ENCODE data around the gene PFKFB2.

- TF ChIP-seq, protein P1, sequence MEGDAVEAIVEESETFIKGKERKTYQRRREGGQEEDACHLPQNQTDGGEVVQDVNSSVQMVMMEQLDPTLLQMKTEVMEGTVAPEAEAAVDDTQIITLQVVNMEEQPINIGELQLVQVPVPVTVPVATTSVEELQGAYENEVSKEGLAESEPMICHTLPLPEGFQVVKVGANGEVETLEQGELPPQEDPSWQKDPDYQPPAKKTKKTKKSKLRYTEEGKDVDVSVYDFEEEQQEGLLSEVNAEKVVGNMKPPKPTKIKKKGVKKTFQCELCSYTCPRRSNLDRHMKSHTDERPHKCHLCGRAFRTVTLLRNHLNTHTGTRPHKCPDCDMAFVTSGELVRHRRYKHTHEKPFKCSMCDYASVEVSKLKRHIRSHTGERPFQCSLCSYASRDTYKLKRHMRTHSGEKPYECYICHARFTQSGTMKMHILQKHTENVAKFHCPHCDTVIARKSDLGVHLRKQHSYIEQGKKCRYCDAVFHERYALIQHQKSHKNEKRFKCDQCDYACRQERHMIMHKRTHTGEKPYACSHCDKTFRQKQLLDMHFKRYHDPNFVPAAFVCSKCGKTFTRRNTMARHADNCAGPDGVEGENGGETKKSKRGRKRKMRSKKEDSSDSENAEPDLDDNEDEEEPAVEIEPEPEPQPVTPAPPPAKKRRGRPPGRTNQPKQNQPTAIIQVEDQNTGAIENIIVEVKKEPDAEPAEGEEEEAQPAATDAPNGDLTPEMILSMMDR (IDR thresholded peaks at IDR 0.05; ENCODE audit: low read depth, low read length, missing input control) = no peak
- TF ChIP-seq SP1 (IDR thresholded peaks at IDR 0.05) (no peak), JUND (IDR thresholded peaks at IDR 0.05) (no peak), RXRA (IDR thresholded peaks at IDR 0.05) (no peak), RAD21 (IDR thresholded peaks at IDR 0.05) (no peak), YY1 (IDR thresholded peaks at IDR 0.05) (no peak), TAF1 (conservative IDR thresholded peaks at IDR 0.05) (no peak), ATF3 (IDR thresholded peaks at IDR 0.05) (no peak), REST (IDR thresholded peaks at IDR 0.05) (no peak), HNF4A (conservative IDR thresholded peaks at IDR 0.05) (no peak), EGR1 (IDR thresholded peaks at IDR 0.05; ENCODE audit: low read depth in 2 of 2) (no peak), NR2F2 (IDR thresholded peaks at IDR 0.05) (no peak)
- TF ChIP-seq, protein P2, sequence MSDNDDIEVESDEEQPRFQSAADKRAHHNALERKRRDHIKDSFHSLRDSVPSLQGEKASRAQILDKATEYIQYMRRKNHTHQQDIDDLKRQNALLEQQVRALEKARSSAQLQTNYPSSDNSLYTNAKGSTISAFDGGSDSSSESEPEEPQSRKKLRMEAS (IDR thresholded peaks at IDR 0.05) = no peak
Observed at GRCh38 chr1:207097871-207098324, 44.8 kb downstream of the PFKFB2 start.
